ENCODE measurements around the gene PROSER3.

DNA sequence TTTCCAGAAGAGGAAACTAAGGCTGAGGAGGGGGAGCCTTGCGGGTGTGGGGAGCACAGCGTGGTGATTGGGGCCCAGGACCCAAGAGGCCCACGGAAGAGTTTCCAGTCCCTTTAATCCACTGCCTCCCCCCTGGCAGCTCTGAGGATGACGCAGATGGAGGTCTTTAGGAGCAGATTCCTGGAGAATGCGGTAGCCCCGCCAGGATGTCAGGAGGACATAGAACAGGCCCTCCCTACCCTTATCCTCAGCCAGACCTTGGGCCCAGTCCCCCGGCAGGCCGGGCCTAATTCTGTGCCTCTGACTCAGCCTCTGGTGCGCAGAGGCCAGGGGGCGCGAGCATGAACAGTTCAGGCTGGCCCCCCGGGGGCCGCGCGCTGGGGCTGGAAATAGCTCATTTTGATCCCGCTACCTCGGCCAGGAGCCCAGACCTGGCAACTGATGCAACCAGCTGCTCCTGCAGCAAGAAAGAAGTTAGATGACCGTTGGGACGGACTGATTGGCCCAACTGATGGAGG, 686 bp upstream of the PROSER3 start:
- TF ChIP-seq POLR2A (IDR thresholded peaks at IDR 0.05) = peak in 1 of 2 donors; percentile 46
- TF ChIP-seq, protein P1, sequence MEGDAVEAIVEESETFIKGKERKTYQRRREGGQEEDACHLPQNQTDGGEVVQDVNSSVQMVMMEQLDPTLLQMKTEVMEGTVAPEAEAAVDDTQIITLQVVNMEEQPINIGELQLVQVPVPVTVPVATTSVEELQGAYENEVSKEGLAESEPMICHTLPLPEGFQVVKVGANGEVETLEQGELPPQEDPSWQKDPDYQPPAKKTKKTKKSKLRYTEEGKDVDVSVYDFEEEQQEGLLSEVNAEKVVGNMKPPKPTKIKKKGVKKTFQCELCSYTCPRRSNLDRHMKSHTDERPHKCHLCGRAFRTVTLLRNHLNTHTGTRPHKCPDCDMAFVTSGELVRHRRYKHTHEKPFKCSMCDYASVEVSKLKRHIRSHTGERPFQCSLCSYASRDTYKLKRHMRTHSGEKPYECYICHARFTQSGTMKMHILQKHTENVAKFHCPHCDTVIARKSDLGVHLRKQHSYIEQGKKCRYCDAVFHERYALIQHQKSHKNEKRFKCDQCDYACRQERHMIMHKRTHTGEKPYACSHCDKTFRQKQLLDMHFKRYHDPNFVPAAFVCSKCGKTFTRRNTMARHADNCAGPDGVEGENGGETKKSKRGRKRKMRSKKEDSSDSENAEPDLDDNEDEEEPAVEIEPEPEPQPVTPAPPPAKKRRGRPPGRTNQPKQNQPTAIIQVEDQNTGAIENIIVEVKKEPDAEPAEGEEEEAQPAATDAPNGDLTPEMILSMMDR (IDR thresholded peaks at IDR 0.05) = no peak

Measured in adrenal gland (tissue), 5 donors.